WTC11 (cell line): ENCODE results near the gene ENDOV.

Source experiments
- CREB1 ChIP-seq: sonication (generic); formaldehyde crosslinking; IDR thresholded peaks from 2 replicates; pipeline ENCODE4 v1.8.0; 2023; ENCODE audit warnings: mild to moderate bottlenecking, missing genetic modification reagents
- ESRRA ChIP-seq: sonication (generic); formaldehyde crosslinking; IDR thresholded peaks from 2 replicates; pipeline ENCODE4 v1.8.1; 2022; ENCODE audit warnings: mild to moderate bottlenecking, missing genetic modification reagents, borderline replicate concordance
- JUN ChIP-seq: sonication (generic); formaldehyde crosslinking; IDR thresholded peaks from 2 replicates; pipeline ENCODE4 v1.8.0; 2023; ENCODE audit warnings: mild to moderate bottlenecking, missing genetic modification reagents
- NFYB ChIP-seq: sonication (generic); formaldehyde crosslinking; conservative IDR thresholded peaks from 2 replicates; pipeline ENCODE4 v1.8.0; 2022; ENCODE audit warnings: low read depth, missing genetic modification reagents
- SMAD3 ChIP-seq: sonication (generic); formaldehyde crosslinking; IDR thresholded peaks from 2 replicates; pipeline ENCODE4 v1.8.0; 2022; ENCODE audit warnings: missing genetic modification reagents, mild to moderate bottlenecking, borderline replicate concordance
- SP1 ChIP-seq: sonication (generic); formaldehyde crosslinking; conservative IDR thresholded peaks from 2 replicates; pipeline ENCODE4 v1.8.1; 2022; ENCODE audit warnings: missing genetic modification reagents
- ZNF232 ChIP-seq: sonication (generic); formaldehyde crosslinking; IDR thresholded peaks from 2 replicates; pipeline ENCODE4 v1.8.0; 2022; ENCODE audit warnings: mild to moderate bottlenecking, missing genetic modification reagents
- ZNF423 ChIP-seq: fragments of 250-450 bp; sonication (Bioruptor Pico); IDR thresholded peaks from 2 replicates; pipeline ENCODE4 v2.1.2; 2022; ENCODE audit warnings: mild to moderate bottlenecking, moderate library complexity
- TF ChIP-seq, protein P1 (sequence below): sonication (generic); formaldehyde crosslinking; IDR thresholded peaks from 2 replicates; pipeline ENCODE4 v1.8.1; 2023; ENCODE audit warnings: mild to moderate bottlenecking, missing genetic modification reagents, moderate library complexity
- TF ChIP-seq, protein P2 (sequence below): sonication (generic); formaldehyde crosslinking; IDR thresholded peaks from 2 replicates; pipeline ENCODE4 v1.8.1; 2022; ENCODE audit warnings: low read depth, mild to moderate bottlenecking, moderate library complexity, missing genetic modification reagents, borderline replicate concordance
- TF ChIP-seq, protein P3 (sequence below): fragments of 200-600 bp; IDR thresholded peaks from 2 replicates; pipeline ENCODE4 v1.8.0; 2022; ENCODE audit warnings: antibody characterized with exemption
- TF ChIP-seq, protein P4 (sequence below): sonication (generic); formaldehyde crosslinking; IDR thresholded peaks from 2 replicates; pipeline ENCODE4 v1.8.1; 2023; ENCODE audit warnings: mild to moderate bottlenecking, missing genetic modification reagents, moderate library complexity

DNA sequence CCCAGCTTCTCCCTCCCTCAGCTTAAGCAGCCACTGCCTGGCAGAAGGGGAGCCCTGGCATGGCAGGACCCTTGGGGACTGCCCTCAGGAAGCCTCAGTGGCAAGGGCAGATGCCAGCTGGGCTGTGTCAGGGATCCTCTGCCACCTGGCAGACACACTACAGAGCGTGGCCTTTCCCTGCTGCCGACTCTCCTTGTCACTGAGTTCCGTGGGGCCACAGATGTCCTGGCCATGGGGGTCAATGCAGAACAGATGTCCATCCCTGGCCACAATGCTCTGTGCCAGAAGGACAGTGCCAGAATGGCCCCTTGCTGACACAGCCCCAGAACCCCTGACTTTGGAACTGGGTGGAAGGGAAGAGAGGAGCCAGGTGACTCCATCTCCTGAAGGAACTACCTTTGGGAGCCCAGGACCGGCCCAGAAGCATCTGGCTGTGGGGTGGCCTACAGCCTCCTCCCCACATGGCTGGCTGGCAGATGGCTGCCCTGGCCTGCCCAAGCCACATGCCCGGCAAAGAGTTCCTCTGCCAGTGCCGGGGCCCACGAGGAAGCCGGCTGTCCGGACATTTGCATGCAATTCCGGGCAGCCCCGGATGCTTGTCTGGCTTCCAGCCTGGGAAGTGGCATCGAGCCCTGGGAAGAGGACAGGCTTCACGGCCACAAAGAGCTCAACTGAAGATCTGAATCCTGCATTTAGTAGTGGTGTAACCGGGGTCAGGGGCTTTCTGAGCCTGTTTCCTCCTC is 37.4 kb downstream of the ENDOV start:
- TF ChIP-seq ZNF423 (CRISPR knock-in tag), result no peak
- no peak for TF ChIP-seq NFYB (CRISPR knock-in tag)
- no peak for TF ChIP-seq JUN
- TF ChIP-seq, protein P1, sequence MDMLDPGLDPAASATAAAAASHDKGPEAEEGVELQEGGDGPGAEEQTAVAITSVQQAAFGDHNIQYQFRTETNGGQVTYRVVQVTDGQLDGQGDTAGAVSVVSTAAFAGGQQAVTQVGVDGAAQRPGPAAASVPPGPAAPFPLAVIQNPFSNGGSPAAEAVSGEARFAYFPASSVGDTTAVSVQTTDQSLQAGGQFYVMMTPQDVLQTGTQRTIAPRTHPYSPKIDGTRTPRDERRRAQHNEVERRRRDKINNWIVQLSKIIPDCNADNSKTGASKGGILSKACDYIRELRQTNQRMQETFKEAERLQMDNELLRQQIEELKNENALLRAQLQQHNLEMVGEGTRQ, result no peak
- TF ChIP-seq, protein P2, sequence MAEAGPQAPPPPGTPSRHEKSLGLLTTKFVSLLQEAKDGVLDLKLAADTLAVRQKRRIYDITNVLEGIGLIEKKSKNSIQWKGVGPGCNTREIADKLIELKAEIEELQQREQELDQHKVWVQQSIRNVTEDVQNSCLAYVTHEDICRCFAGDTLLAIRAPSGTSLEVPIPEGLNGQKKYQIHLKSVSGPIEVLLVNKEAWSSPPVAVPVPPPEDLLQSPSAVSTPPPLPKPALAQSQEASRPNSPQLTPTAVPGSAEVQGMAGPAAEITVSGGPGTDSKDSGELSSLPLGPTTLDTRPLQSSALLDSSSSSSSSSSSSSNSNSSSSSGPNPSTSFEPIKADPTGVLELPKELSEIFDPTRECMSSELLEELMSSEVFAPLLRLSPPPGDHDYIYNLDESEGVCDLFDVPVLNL (CRISPR knock-in tag), result no peak
- TF ChIP-seq ZNF232 (CRISPR knock-in tag), result no peak
- TF ChIP-seq, protein P3, sequence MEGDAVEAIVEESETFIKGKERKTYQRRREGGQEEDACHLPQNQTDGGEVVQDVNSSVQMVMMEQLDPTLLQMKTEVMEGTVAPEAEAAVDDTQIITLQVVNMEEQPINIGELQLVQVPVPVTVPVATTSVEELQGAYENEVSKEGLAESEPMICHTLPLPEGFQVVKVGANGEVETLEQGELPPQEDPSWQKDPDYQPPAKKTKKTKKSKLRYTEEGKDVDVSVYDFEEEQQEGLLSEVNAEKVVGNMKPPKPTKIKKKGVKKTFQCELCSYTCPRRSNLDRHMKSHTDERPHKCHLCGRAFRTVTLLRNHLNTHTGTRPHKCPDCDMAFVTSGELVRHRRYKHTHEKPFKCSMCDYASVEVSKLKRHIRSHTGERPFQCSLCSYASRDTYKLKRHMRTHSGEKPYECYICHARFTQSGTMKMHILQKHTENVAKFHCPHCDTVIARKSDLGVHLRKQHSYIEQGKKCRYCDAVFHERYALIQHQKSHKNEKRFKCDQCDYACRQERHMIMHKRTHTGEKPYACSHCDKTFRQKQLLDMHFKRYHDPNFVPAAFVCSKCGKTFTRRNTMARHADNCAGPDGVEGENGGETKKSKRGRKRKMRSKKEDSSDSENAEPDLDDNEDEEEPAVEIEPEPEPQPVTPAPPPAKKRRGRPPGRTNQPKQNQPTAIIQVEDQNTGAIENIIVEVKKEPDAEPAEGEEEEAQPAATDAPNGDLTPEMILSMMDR, result no peak
- TF ChIP-seq ESRRA (CRISPR knock-in tag), result no peak
- no peak for TF ChIP-seq SMAD3 (CRISPR knock-in tag)
- no peak for TF ChIP-seq SP1 (CRISPR knock-in tag)
- TF ChIP-seq, protein P4, sequence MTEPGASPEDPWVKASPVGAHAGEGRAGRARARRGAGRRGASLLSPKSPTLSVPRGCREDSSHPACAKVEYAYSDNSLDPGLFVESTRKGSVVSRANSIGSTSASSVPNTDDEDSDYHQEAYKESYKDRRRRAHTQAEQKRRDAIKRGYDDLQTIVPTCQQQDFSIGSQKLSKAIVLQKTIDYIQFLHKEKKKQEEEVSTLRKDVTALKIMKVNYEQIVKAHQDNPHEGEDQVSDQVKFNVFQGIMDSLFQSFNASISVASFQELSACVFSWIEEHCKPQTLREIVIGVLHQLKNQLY (CRISPR knock-in tag), result no peak
- no peak for TF ChIP-seq CREB1
